Duodenal mucosa (tissue), 2 donors: ENCODE data around the gene CHCHD4.

ENCODE experiments used
- H3K27ac ChIP-seq: one replicate; pipeline ENCODE4 v1.7.0; 2013; ENCODE audit warnings: low read depth, low read length
- H3K27me3 ChIP-seq, 2 donors: one replicate each; pipeline ENCODE4 v1.7.0; 2013; ENCODE audit warnings: low read length in 2 of 2, control low read depth in 1 of 2; ENCODE audit not compliant: insufficient read depth in 2 of 2, control insufficient read depth in 1 of 2
- H3K36me3 ChIP-seq, 2 donors: one replicate each; pipeline ENCODE4 v1.7.0; 2013; ENCODE audit warnings: low read length in 2 of 2, control low read depth in 1 of 2; ENCODE audit not compliant: insufficient read depth in 2 of 2, control insufficient read depth in 1 of 2
- H3K4me1 ChIP-seq, 2 donors: one replicate each; pipeline ENCODE4 v1.7.0; 2013; ENCODE audit warnings: low read length in 2 of 2, control low read depth in 1 of 2; ENCODE audit not compliant: insufficient read depth in 2 of 2, control insufficient read depth in 1 of 2
- H3K4me3 ChIP-seq, 2 donors: one replicate each; pipeline ENCODE4 v1.7.0; 2013; ENCODE audit warnings: low read length in 2 of 2, low read depth in 1 of 2
- H3K9ac ChIP-seq, 2 donors: one replicate each; pipeline ENCODE4 v1.7.0; 2013; ENCODE audit warnings: low read length in 2 of 2, low read depth in 1 of 2
- H3K9me3 ChIP-seq, 2 donors: one replicate each; pipeline ENCODE4 v1.7.0; 2013; ENCODE audit warnings: low read length in 2 of 2, control low read depth in 1 of 2; ENCODE audit not compliant: control insufficient read depth in 1 of 2

CHCHD4 gene

GRCh38 chr3:14157951-14158350 is 33.3 kb upstream of the CHCHD4 start:
- Histone ChIP-seq H3K9ac (no peak overlapping the region), H3K27me3 (no peaks in the 10 kb centered on the region), H3K27ac (no peak overlapping the region), H3K36me3 (peaks cover 72 to 92% of the 10 kb centered on the region in 2 donors), H3K9me3 (peaks cover 10 to 16% of the 10 kb centered on the region in 2 donors), H3K4me3 (no peak overlapping the region), H3K4me1 (peaks cover 0 to 2% of the 10 kb centered on the region in 2 donors)

GRCh38 chr3:14156843-14157561 is 32.3 kb upstream of the CHCHD4 start:
- Histone ChIP-seq H3K27ac (no peak overlapping the region), H3K36me3 (peaks cover 63 to 92% of the 10 kb centered on the region in 2 donors), H3K9ac (no peak overlapping the region), H3K4me1 (peaks cover 0 to 8% of the 10 kb centered on the region in 2 donors), H3K27me3 (no peaks in the 10 kb centered on the region), H3K4me3 (no peak overlapping the region), H3K9me3 (peaks cover 8 to 12% of the 10 kb centered on the region in 2 donors)

- peaks cover 57 to 92% of the 10 kb centered on the region in 2 donors for H3K36me3 ChIP-seq
Measured at GRCh38 chr3:14156201-14156600, 31.5 kb upstream of the CHCHD4 start.

GRCh38 chr3:14154895-14155440 is 30.3 kb upstream of the CHCHD4 start:
- H3K36me3 ChIP-seq = peaks cover 46 to 89% of the 10 kb centered on the region in 2 donors
- no peak overlapping the region for H3K9ac ChIP-seq
- H3K9me3 ChIP-seq = no peaks in the 10 kb centered on the region
- peaks cover 0 to 8% of the 10 kb centered on the region in 2 donors for H3K4me1 ChIP-seq
- H3K4me3 ChIP-seq = no peak overlapping the region
- H3K27me3 ChIP-seq = no peaks in the 10 kb centered on the region
- H3K27ac ChIP-seq = no peak overlapping the region

More at GRCh38 chr3:14156201-14156600, 31.5 kb upstream of the CHCHD4 start:
- Histone ChIP-seq H3K27ac (no peak overlapping the region), H3K9ac (no peak overlapping the region), H3K4me3 (no peak overlapping the region), H3K27me3 (no peaks in the 10 kb centered on the region), H3K4me1 (peaks cover 0 to 8% of the 10 kb centered on the region in 2 donors), H3K9me3 (peaks cover under 1 to 4% of the 10 kb centered on the region in 2 donors)

GRCh38 chr3:14154276-14154675 is 29.6 kb upstream of the CHCHD4 start:
- H3K27ac ChIP-seq = no peak overlapping the region
- peaks cover 0 to 8% of the 10 kb centered on the region in 2 donors for H3K4me1 ChIP-seq
- no peaks in the 10 kb centered on the region for H3K9me3 ChIP-seq
- H3K27me3 ChIP-seq = no peaks in the 10 kb centered on the region
- peaks cover 41 to 82% of the 10 kb centered on the region in 2 donors for H3K36me3 ChIP-seq
- H3K9ac ChIP-seq = no peak overlapping the region
- no peak overlapping the region for H3K4me3 ChIP-seq

- Histone ChIP-seq H3K27ac (no peak overlapping the region), H3K36me3 (peaks cover 35 to 77% of the 10 kb centered on the region in 2 donors), H3K27me3 (no peaks in the 10 kb centered on the region), H3K9ac (no peak overlapping the region), H3K4me3 (no peak overlapping the region), H3K9me3 (no peaks in the 10 kb centered on the region), H3K4me1 (peaks cover 0 to 8% of the 10 kb centered on the region in 2 donors)
Measured at GRCh38 chr3:14153663-14154062, 29.0 kb upstream of the CHCHD4 start.

GRCh38 chr3:14152963-14153355 is 28.3 kb upstream of the CHCHD4 start:
- no peaks in the 10 kb centered on the region for H3K27me3 ChIP-seq
- peaks cover 32 to 77% of the 10 kb centered on the region in 2 donors for H3K36me3 ChIP-seq
- no peak overlapping the region for H3K4me3 ChIP-seq
- no peak overlapping the region for H3K27ac ChIP-seq
- H3K9me3 ChIP-seq = no peaks in the 10 kb centered on the region
- H3K9ac ChIP-seq = no peak overlapping the region
- peaks cover 0 to 8% of the 10 kb centered on the region in 2 donors for H3K4me1 ChIP-seq

GRCh38 chr3:14152233-14152962 is 27.7 kb upstream of the CHCHD4 start:
- H3K9ac ChIP-seq = no peak overlapping the region
- H3K4me1 ChIP-seq = peaks cover 0 to 8% of the 10 kb centered on the region in 2 donors
- no peaks in the 10 kb centered on the region for H3K9me3 ChIP-seq
- H3K36me3 ChIP-seq = peaks cover 26 to 75% of the 10 kb centered on the region in 2 donors
- no peaks in the 10 kb centered on the region for H3K27me3 ChIP-seq
- no peak overlapping the region for H3K27ac ChIP-seq
- no peak overlapping the region for H3K4me3 ChIP-seq

- no peak overlapping the region for H3K27ac ChIP-seq
- H3K36me3 ChIP-seq = peaks cover 25 to 74% of the 10 kb centered on the region in 2 donors
Measured at GRCh38 chr3:14151471-14152083, 26.9 kb upstream of the CHCHD4 start.

More at GRCh38 chr3:14151471-14152083, 26.9 kb upstream of the CHCHD4 start:
- Histone ChIP-seq H3K27me3 (no peaks in the 10 kb centered on the region), H3K4me3 (no peak overlapping the region), H3K9me3 (no peaks in the 10 kb centered on the region), H3K4me1 (peaks cover 0 to 11% of the 10 kb centered on the region in 2 donors), H3K9ac (no peak overlapping the region)
